Brain pericyte (primary cell): ENCODE data around the gene TEDDM1.

Experiments
- DNase-seq: peaks from one replicate; pipeline ENCODE4 v3.0.0-alpha.2; 2012; ENCODE audit warnings: low read depth, low spot score

Gene TEDDM1

DNA sequence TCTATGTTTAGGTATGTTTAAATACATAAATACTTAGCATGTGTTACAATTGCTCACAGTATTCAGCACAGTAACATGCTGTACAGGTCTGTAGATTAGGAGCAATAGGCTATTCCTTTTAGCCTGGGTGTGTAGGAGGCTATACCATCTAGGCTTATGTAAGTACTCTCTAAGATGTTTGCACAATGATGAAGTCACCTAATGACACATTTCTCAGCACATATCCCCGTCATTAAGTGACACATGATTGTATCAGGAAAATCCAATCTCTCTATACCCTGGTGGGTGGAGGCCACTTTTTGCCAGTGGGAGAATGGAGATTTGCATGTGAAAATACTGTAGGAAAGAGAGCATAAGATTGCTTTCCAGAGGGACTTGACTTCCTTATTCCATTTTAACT, 5.5 kb upstream of the TEDDM1 start:
- no peak for DNase-seq

DNA sequence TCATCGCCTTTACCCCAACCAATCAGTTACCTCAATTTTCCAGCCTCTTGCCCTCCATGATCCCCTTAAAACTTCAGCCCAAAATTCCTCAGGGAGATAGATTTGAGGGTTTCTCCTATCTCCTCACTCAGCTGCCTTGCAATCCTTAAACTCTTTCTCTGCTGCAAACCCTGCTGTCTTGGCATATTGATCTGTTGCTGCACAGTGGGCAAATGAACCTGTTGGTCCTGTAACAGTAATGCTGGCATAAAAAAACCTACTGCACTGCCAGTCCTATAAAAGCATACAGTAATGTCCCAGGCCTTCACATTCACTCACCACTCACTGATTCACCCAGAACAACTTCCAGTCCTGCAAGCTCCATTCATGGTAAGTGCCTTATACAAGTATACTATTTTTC, 5.1 kb upstream of the TEDDM1 start:
- DNase-seq = no peak

DNA sequence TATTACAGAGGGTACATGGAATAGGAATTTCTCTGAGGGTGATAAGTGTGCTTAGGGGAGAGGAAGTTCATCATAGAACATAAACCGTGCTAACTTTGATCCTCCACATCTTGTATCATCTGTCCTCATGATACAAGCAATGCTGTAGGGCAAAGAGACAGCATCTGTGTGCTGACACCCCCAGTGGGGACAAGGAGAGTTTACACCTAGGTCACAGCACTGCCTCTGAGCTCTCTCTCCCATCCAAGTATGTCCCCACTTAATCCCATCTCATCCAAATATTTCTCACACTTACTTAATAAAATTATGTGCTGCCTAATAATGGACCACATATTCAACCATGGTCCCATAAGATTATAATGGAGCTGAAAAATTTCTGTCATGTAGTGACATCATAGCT, 4.3 kb upstream of the TEDDM1 start:
- DNase-seq = no peak

DNA sequence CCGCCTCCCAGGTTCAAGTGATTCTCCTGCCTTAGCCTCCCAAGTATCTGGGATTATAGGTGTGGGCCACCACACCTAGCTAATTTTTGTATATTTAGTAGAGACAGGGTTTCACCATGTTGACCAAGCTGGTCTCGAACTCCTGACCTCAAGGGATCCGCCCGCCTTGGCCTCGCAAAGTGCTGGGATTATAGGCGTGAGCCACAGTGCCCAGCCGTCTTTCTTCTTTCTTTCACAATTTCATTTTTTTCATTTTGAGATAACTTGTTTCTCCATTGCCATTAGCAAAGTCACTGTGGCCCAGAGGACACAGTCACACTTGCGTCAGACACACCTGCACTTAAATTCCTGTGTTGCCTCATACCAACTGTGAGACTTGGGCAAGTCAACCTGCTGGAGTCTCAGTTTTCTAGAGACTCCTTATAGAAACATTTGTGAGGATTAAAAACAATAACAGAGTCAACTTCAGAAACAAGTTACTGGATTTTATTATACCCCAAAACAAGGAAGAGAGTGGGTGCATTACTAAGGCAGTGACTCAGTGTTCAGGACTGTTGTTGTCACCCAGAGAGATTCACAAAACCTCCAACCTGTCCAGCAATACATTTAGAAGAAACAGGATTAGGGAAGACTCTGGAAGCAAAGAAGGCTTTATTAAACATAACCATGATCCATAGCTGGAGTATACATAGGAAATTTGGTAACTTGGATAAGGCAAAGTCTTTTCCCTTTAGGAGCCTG, 2.6 kb downstream of the TEDDM1 start:
- DNase-seq = no peak

DNA sequence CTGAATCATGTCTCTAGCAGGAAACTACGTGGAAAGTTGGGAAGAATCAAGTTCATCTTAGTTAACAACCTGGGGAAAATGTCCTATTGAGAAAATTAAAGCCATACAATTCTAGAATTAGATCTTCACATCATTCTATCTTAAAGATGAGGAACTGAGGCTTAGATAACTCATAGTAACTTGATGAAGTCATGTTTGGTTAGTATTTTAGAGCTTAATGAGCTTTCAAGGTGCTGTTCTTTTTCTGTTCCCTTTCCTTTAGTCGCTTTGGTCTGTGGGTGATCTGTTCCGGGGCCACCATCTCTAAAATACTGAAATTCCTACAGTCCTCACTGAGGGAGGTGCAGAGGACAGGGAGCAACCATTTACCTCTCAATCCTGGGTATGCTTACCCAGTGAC, 4.6 kb downstream of the TEDDM1 start:
- no peak for DNase-seq

DNA sequence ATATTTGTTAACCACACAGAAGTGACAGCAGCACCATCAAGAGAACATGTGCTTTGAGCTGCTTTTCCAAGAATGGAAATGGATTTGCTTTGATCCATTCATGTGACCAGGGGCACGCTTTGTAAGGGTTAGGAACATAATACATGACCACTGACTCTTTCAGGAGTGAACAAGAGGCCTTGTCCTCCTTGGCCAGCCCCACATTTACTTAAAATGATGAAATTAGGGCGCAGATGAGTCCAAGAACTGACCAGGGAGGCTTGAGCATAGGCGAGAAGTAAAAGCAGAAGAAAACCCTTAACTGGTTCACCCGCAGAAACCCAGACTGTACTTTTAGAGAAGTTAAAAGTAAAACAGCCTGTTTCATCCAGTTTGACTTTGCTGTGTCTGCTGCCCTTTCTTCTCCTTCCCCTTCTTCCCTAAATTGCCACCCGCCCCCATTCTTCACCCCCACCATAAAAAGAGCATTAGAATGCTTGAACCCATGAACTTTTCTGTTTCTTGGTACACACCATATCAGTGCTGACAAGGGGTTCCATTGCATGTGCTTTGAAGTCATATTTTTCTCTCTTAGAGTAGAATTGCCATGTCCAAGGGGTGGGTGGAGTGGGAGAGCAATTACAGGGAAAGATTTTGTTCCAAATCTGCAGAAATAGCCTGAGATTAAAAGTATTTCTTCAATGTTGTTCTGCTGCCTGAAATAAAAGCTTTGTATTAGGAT, 6.3 kb downstream of the TEDDM1 start:
- no peak for DNase-seq

DNA sequence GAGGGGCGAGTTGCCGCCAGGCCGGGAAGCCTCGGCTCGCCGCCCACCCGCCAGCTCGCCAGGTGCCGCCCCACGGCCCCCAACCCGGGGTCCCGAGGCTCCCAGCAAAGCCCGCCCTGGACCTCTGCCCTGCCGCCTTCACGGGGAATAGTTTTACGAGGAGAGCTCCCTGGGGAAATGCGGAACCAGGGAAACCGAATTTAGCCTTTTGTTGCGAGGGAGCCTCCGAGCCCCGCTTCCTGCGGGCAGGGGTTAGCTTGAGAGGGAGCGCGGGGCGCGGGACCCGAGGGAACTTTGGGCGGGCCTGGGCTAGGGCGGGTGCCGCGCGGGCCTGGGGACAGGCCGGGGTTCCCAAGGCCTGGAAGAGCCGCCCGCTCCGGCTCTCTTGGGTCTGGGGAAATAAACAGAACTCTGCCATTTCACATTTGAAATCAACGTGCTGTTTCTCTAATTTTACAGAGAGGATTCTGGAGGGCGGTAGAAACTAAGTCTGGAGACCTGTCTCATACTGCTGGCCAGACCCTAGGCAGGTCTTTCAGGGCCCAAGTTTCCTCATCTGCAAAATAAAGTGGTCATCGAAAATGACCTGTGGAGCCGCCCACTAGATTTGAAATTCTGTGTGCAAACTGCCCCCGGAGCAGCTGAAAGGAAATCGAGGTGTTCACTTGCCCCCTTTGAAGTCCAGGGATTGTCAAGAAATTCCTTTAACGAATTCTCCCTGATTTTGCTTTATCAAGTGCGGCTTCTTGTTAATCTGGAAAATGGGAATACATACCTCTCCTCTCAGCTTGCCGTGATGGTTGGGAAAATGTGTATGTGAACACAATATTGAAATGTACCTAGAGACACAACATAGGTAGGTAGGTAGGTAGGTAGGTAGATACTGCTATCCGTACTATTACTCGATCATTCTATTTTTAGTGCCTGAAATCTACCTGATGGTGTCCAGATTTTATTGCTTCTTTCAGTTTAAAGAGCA, 8.1 kb downstream of the TEDDM1 start:
- no peak for DNase-seq

DNA sequence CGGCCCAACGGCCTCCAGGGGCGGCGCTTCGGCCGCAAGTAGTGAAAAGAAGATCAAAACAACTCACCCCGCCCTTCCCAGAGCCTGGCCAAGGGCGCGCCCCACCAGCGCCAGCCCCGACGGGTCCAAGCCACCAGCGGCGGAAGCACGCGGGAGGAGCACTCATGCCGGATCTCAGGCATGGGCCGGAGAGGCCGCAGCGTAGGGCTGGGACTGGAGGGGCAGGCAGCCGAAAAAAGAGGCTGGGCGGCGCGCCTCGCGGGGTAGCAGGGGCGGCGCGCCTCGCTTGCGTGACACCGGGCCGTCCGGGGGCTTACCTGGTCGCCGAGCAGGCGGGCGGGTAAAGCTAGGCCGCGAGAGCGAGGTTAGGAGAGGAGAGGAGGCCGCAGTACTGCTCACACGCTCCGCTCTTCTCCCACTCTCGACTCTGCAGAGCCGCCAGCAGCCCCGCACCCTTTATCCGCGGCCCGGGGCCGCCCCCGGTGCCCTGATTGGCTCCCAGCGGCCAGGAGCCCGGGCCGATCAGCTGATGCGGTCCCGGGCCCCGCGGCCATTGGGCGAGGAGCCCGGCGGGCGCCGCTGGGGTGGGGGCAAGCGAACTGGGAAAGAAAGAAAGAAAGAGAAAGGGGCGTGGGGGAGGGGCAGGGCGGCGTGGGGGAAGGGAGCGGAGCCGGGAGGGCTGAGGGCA, 9.0 kb downstream of the TEDDM1 start, which contains the start of gene GLUL:
TSS of gene GLUL (minus strand) at position 429 of the 688 bp plus-strand sequence. CDS start 3,053 bp downstream, outside the sequence.
- peak; percentile 69 for DNase-seq

DNA sequence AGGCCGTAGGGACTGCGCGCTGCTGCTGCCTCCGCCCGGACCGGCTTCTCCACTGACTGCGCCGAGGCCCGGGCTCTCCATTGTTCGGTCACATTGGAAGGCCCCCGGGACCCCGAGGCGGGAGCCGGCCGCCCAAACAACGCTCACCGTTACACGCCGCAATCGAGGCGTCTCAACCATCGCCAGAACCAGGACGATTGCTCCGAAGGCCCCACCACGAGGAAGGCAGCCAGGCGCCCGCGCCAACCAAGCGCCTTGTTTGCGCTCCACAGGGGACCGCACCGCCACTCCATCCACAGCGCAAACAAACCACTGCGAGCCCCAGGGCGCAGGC, 9.5 kb downstream of the TEDDM1 start:
- no peak for DNase-seq

DNA sequence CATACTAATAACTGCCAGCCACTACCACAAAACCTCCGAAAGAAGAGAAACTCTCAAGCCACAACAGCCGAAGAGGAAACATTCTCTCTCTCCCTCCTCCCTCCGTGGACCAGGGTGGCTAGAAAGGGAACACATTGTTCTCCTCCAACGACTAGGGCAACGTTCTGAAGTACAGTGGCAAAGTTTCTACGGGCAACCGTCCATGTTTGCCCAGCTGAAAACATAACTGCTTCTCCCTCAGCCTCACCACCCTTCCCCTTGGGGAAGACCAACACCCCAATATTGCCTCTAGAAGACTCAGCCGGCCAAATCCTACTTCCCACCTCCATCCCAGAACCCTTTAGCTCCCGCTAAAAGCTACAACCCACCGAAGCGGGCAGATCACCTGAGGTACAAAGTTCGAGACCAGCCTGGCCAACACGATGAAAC, 10.8 kb downstream of the TEDDM1 start:
- DNase-seq = no peak

DNA sequence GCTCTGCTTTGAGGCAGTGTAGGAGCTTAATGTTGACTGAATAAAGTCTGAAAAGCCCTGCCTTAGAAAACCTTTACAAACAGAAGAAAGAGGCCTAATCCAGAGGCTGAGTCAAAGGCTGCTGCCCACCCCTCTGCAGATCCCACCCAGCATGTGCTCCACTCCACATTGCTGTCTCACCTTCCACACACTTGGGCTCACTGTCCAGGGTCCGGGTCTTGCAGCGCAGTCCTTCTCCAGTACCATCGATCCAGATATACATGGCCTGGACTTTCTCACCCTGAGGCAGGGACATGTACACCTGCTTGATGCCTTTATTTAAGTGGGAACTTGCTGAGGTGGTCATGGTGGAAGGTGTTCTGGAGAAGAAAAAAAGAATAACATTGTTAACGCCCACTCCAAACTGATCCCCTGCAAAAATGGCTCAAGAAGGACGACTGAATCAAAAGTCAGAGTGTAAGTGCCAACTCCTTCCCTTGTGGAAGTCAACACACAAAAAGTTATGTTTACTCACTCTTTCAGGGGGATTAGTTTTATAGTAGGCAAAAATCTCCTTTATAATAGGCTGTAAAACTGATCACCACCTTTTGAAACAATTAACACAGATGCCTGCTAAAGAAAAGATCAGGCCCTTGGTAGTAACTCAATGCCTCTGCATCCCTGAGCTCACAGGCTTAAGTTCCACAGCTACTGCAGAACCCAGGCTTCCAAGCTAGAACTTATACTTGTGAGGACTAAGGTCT, 11.9 kb downstream of the TEDDM1 start:
- DNase-seq = no peak

DNA sequence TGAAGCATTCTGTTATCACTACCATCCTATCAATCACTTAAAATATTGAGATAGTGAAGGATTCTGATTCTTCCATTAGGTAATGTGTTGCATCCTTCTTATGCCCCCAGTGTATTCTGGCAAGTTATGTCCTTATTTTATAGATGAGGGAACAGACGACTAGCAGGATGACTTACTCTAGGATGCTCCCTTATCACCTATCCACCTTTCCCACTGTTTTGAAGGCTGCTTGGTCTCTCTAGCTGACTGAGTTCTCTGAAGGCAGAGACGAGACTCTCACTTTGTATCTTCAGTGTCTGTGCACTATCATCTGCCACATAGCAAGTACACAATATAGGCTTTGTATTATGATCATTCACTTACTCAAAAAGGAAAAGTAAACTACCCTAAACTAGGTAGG, 12.9 kb downstream of the TEDDM1 start:
- DNase-seq = no peak

DNA sequence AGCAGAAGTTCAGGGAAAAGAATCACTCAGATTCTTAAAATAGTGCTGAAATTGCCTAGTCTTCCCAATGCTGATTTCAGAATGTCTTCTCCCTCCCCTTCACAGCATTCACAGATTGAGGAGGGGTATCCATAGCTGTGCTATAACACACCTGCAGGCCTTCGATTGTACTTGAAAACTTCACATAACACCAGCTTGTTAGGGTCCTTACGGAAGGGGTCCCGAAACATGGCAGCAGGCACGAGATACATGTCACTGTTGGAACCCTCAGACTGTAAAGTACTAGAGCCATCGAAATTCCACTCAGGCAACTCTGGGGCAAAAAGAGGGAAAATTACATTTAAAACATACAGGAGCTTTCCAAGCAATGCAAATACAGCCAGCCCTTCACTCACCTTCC, 13.5 kb downstream of the TEDDM1 start:
- no peak for DNase-seq

DNA sequence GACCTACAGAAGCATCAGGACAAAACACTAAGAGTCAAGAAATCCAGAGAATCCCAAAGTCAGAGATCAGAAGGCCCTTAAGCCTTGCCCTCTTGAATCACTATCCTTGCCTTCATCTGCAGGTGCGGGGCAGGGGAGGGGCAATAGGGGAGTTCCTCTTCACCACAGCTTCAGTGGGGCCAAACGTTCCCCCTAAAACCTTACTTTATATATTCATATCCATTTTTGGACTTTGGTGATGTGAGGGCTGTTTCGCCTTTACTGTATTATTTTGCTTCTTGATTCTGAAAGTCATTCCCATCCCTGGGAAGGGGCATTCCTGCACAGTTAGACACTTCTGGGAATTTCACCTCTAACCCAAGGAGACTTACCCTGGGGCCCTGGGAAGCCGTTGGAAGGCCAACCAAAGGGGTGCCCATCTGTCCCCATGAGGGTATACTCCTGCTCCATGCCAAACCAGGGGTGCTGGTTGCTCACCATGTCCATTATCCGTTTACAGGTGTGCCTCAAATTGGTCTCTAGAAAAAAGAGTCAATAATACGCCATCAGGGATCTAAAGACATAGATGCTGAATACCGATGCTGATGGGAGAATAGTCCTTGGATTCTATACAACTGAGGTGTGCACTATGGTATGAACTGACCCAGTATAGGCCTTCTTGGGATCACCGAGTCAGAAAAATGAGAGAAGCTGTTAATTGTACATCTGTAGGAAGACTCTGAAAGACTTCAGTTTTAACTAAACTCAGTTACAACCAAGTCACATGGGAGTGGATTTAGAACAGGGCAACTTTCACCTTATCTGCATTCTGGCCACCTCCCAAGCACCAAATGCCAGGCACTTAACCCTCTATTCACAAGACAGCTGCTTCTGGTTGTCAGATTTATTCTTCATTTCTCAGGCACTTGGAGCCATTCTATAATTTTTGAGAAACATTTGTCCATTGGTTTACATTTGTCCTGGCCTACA, 14.3 kb downstream of the TEDDM1 start:
- DNase-seq = no peak

DNA sequence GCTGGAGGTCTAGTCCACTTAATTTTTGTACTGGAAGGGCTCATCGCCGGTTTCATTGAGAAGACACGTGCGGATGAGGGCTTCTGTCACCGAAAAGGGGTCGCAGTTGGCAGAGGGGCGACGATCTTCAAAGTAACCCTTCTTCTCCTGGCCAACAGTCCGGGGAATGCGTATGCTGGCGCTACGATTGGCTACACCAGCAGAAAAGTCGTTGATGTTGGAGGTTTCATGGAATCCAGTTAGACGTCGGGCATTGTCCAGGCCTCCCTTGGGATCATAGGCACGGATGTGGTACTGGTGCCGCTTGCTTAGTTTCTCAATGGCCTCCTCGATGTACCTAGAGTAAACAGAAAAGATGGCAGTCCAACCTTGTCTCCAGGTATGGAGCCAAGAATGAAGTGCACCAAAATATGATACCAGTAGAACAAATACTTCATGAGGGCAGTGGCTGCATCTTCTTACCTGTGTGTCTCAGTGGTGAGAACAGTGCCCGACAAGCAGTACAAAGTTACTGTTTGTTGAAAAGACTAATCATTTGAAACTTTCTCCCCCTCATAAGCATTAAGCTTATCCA, 16.0 kb downstream of the TEDDM1 start:
- DNase-seq = no peak

DNA sequence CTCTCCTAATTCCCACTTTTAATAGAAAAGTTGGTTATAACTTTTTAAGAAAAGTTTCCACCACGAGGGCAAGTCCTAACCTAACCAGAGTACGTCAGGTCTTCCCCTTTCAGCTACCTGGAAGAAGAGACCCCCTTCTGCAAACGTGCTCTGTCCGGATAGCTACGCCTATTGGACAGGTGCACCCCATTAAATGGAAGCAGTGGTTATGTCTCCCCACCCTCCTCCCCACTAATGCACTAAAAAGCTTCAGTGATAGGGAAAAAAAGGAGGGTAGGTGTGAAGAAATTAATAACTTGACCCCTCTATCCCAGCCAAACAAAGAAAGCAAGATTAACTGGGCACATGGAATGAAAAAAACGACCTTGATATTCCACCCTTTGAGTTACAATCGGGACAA, 16.5 kb downstream of the TEDDM1 start:
- DNase-seq = no peak

DNA sequence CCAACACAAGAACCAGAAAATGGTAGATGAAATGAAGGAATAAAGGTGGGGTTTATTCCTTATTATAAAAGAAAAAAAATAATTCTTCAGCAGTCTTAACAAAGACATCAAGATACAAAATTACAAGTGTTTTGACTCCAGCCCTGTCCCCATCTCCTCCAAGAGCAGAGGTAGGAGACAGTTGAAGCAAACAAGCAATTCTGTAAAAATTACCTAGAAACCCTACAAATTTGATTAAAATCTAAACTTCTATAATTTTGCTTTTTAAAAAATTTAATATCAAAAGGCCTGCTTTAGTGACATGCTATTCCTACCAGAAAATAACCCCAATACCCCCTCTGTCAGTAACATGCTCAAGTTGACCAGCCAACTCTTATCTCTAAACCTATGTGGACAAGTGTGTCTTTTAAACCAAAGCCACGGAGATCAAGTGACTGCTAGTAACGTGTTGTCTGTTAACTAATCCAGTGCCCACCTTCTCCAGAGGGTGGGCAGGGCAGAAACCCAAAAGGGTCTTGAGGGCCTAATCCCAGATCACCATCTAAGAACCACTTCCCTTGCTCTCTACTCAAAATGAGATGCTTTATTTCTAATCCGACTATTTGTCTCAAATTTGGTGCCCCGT, 17.3 kb downstream of the TEDDM1 start:
- DNase-seq = no peak

DNA sequence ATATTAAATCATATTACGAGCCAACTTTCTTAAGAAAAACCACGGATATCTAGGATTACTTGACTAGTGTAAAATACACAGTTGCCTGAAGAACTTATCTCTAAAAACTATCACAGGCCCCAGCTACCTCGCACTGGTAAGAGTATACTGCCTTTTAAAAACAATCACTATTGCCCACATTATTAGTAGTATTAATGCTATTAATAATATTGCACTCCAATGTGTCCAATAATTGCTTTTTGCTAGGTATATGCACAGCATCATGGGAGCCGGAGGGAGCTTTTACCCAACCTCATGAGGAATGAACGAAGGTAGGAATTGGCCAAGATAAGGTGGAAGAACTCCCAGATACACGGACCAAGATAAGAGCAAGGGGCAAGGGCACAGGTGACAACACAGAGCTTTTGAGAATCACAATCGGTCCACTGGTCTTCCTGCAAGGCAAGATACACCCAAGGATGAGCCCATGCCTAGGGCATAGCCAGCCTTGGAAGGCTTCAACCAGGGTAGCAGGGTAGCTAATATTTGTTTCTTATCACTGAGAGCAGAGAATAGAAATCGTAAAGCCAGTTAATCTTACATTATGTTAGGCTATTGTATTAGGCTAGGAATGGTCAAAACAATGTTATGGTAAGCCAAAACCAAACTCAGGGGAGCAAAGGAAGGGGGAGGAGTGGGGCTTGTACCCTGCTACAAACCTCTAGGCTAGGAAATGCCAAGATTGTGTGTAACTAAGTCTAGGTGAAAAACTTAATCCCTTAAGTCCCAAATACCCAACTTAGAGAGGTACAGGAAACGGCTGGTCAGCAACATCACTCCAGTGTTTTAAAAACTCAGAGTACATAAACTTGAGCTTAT, 18.3 kb downstream of the TEDDM1 start:
- no peak for DNase-seq
